Astrocyte of the cerebellum (primary cell): ENCODE results near the gene PMPCB.
A peak's percentile ranks its signal among the peaks of the same experiment; 100 is the strongest.

Experiments
- DNase-seq: peaks from one replicate; pipeline ENCODE4 v3.0.0-alpha.2; 2011; ENCODE audit warnings: low read depth
- H3K4me3 ChIP-seq: 2 replicates; pipeline ENCODE4 v1.5.1; 2011; ENCODE audit warnings: mild to moderate bottlenecking, low read depth, low read length, moderate library complexity
- CTCF ChIP-seq: IDR thresholded peaks from 2 replicates; pipeline ENCODE4 v1.5.1; 2012; ENCODE audit warnings: low read length, low read depth, moderate library complexity, mild to moderate bottlenecking; ENCODE audit errors: missing control alignments
- in situ Hi-C: cut with HindIII; loops from 2 replicates; pipeline ENCODE4 v1.10.0; 2017; ENCODE audit warnings: low sequenced_read_pairs

Gene PMPCB

GRCh38 chr7:103316380-103316941 lies 19.2 kb downstream of the PMPCB start:
- no peak for DNase-seq
- in situ Hi-C loops = no loop called here
- no peak for TF ChIP-seq CTCF

GRCh38 chr7:103317009-103317408 lies 19.8 kb downstream of the PMPCB start:
- in situ Hi-C loops = no loop called here
- no peak for DNase-seq

More at GRCh38 chr7:103316380-103316941, 19.2 kb downstream of the PMPCB start:
- no peak overlapping the region for H3K4me3 ChIP-seq

GRCh38 chr7:103325744-103326143 lies 28.5 kb downstream of the PMPCB start:
- in situ Hi-C loops = no loop called here
- DNase-seq = no peak
- no peak for TF ChIP-seq CTCF
- H3K4me3 ChIP-seq = no peak overlapping the region

More at GRCh38 chr7:103317009-103317408, 19.8 kb downstream of the PMPCB start:
- H3K4me3 ChIP-seq = no peak overlapping the region
- no peak for TF ChIP-seq CTCF

GRCh38 chr7:103336761-103337160 lies 39.5 kb downstream of the PMPCB start:
- no peak for DNase-seq
- TF ChIP-seq CTCF = no peak
- in situ Hi-C loops = no loop called here
- no peak overlapping the region for H3K4me3 ChIP-seq

- in situ Hi-C loops = no loop called here
- TF ChIP-seq CTCF = no peak
- no peak for DNase-seq
- H3K4me3 ChIP-seq = no peak overlapping the region
Measured at GRCh38 chr7:103338864-103339263, 41.6 kb downstream of the PMPCB start.

GRCh38 chr7:103341466-103341865 lies 44.2 kb downstream of the PMPCB start:
- TF ChIP-seq CTCF = no peak
- no peak overlapping the region for H3K4me3 ChIP-seq
- in situ Hi-C loops = loop anchor here (5.0 kb wide), 1 partner anchor 34 kb away; no protein-coding TSS in a partner anchor
- DNase-seq = no peak

- DNase-seq = no peak
- peak overlapping the region; percentile 81 for H3K4me3 ChIP-seq
- in situ Hi-C loops = loop anchor here (5.0 kb wide), 1 partner anchor 36 kb away; no protein-coding TSS in a partner anchor
- TF ChIP-seq CTCF = no peak
Measured at GRCh38 chr7:103343332-103343731, 46.1 kb downstream of the PMPCB start.
